Measurements from ENCODE around the gene IFT172.
"Not testable (repeated sequence)": the region's sequence is repeated elsewhere in the genome, so short reads cannot be mapped to it uniquely, and the experiment has no call there.

IFT172 gene, protein sequence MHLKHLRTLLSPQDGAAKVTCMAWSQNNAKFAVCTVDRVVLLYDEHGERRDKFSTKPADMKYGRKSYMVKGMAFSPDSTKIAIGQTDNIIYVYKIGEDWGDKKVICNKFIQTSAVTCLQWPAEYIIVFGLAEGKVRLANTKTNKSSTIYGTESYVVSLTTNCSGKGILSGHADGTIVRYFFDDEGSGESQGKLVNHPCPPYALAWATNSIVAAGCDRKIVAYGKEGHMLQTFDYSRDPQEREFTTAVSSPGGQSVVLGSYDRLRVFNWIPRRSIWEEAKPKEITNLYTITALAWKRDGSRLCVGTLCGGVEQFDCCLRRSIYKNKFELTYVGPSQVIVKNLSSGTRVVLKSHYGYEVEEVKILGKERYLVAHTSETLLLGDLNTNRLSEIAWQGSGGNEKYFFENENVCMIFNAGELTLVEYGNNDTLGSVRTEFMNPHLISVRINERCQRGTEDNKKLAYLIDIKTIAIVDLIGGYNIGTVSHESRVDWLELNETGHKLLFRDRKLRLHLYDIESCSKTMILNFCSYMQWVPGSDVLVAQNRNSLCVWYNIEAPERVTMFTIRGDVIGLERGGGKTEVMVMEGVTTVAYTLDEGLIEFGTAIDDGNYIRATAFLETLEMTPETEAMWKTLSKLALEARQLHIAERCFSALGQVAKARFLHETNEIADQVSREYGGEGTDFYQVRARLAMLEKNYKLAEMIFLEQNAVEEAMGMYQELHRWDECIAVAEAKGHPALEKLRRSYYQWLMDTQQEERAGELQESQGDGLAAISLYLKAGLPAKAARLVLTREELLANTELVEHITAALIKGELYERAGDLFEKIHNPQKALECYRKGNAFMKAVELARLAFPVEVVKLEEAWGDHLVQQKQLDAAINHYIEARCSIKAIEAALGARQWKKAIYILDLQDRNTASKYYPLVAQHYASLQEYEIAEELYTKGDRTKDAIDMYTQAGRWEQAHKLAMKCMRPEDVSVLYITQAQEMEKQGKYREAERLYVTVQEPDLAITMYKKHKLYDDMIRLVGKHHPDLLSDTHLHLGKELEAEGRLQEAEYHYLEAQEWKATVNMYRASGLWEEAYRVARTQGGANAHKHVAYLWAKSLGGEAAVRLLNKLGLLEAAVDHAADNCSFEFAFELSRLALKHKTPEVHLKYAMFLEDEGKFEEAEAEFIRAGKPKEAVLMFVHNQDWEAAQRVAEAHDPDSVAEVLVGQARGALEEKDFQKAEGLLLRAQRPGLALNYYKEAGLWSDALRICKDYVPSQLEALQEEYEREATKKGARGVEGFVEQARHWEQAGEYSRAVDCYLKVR (N-terminal part only)

GRCh38 chr2:27489498-27490397 is at the start of gene IFT172:
Gene IFT172 (minus strand): TSS chr2:27489743. CDS start chr2:27489653, 90 bp downstream.
- no peak for DNase-seq

DNA sequence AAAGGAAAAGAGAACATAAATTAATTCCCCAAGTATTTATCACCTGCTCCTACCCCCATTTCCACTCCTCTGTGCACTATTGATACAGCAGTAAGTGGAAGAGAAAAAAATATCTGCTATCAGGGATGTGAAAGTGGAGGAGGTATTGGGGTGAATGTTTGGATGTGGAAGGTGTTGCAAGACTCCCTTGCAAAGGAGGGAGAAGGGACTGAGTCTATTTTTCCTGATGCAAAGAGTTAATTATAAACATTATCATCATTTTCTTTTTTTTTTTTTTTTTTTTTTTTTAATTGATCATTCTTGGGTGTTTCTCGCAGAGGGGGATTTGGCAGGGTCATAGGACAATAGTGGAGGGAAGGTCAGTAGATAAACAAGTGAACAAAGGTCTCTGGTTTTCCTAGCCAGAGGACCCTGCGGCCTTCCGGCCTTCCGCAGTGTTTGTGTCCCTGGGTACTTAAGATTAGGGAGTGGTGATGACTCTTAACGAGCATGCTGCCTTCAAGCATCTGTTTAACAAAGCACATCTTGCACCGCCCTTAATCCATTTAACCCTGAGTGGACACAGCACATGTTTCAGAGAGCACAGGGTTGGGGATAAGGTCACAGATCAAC is 49.4 kb upstream of the IFT172 start:
- DNase-seq, result not testable (repeated sequence)

DNA sequence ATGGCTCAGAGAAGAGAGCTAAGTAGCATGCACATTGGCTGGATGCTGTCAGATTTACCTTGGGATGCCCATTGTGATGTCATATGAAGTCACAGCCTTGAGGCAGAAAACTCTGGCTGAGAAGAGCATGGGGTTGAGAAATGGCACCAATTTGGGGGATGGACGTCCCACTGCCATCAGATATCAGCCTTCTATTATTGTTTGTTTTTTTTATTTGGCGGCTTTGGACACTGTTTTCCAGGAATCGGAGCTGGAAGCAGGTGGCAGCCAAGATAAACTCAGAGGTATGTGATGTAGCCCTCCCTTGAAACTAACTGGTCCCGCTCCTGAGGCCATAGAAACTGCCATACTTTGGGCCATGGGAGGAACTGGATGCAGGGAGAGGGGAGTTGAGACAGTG is 47.7 kb upstream of the IFT172 start:
- no peak for DNase-seq

DNA sequence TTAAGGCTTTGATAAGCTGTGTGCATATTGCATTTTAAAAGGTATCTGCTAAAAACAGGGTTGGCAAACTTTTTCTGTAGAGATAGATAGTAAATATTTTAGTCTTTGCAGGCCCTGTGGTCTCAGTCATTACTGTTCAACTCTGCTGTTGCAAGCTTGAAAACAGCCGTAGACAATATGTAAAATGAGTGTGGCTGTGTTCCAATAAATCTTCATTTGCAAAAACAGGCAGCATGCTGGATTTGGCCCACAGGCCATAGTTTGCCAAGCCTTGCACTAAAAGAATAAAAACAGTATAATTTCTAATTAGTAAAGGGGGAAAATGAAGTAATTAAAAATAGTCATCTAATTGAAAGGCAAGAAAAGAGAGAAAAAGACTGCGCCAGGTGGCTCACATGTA is 42.4 kb upstream of the IFT172 start:
- DNase-seq, result no peak

GRCh38 chr2:27527182-27527581 is 37.6 kb upstream of the IFT172 start:
- DNase-seq, result no peak

DNA sequence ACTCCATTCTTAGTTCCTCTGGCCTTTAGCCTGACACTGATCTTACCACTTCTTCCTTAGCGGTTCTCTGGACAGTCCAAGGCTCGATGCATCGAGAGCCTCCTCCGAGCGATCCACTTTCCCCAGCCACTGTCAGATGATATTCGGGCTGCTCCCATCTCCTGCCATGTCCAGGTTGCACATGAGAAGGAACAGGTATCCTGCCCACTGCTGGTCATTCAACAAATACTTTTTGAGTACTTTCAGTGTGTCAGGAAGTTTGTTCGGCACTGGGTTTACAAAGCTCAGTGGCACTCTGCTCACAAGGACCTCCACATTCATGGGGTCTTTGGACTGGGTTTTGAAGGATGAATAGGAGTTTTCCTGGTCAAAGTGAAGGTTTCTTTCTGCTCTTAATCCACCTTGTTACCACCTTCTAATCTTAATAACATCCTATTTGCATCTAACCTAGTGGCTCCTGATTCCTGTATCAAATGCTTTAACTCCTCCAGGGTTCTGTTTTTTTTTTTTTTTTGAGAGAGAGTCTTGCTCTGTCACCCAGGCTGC is 32.9 kb upstream of the IFT172 start:
- no peak for DNase-seq

- DNase-seq, result no peak
These were observed 30.8 kb upstream of the IFT172 start for GRCh38 chr2:27520316-27520715.

- no peak for DNase-seq
These were observed 29.2 kb upstream of the IFT172 start for GRCh38 chr2:27518782-27519113.

DNA sequence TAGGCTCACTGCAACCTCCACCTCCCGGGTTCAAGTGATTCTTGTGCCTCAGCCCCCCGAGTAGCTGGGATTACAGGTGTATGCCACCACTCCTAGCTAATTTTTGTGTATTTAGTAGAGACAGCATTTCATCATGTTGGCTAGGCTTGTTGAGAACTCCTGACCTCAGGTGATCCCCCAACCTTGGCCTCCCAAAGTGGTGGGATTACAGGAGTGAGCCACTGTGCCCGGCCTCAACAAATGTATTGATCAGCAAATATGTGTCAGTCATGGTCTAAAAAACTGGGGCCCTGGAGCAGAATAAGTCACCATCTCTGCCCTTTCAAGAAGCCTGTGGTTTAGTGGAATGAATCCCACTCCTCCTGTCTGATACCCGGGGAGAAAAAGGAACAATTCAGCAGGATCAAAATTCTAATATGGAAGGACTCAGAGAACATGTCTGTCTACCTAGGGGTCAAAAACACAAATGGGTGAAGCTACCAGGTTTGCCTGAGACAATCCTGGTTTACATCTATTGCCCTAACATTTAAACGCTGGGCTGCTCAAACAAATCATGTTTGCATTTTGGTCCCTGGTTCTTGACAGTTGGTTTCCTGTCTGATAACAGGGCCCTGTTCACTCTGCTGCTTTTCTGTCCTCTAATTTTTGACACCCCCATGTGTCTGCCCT is 28.7 kb upstream of the IFT172 start:
- no peak for DNase-seq

- DNase-seq, result no peak
These were observed 19.8 kb upstream of the IFT172 start for GRCh38 chr2:27509326-27509725.

- DNase-seq, result no peak
These were observed 17.8 kb upstream of the IFT172 start for GRCh38 chr2:27507293-27507692.

- no peak for DNase-seq
These were observed 17.0 kb upstream of the IFT172 start for GRCh38 chr2:27506587-27506986.

GRCh38 chr2:27502142-27502541 is 12.6 kb upstream of the IFT172 start:
- DNase-seq, result no peak

- DNase-seq, result no peak
These were observed 11.5 kb upstream of the IFT172 start for GRCh38 chr2:27501042-27501441.

DNA sequence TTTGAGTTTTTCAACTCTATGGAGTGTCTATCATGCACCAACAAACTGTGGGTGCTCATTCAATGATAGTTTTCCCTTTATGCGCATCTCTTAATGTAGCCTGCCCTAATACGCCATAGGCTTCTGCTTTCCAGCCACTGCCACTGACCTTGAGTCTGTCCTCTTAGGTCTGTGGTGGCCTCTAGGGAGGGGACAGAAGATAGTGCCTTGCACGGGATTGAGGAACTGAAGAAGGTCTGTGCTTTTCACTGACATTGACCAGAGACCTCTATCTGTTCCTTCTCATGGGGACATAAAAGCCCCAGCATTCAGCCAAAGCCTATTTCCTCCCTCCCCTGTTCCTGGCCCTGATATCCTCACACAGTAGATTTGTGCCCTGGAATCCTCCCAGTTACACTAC is 9.4 kb upstream of the IFT172 start:
- DNase-seq, result no peak

GRCh38 chr2:27497288-27497627 is 7.7 kb upstream of the IFT172 start:
- DNase-seq, result no peak

- no peak for DNase-seq
These were observed 7.1 kb upstream of the IFT172 start, which contains the start of gene GCKR for GRCh38 chr2:27496357-27497287. Gene GCKR (plus strand): TSS chr2:27496839. CDS start chr2:27496905, 66 bp downstream.

- no peak for DNase-seq
These were observed 6.4 kb upstream of the IFT172 start for GRCh38 chr2:27495840-27496356.

DNA sequence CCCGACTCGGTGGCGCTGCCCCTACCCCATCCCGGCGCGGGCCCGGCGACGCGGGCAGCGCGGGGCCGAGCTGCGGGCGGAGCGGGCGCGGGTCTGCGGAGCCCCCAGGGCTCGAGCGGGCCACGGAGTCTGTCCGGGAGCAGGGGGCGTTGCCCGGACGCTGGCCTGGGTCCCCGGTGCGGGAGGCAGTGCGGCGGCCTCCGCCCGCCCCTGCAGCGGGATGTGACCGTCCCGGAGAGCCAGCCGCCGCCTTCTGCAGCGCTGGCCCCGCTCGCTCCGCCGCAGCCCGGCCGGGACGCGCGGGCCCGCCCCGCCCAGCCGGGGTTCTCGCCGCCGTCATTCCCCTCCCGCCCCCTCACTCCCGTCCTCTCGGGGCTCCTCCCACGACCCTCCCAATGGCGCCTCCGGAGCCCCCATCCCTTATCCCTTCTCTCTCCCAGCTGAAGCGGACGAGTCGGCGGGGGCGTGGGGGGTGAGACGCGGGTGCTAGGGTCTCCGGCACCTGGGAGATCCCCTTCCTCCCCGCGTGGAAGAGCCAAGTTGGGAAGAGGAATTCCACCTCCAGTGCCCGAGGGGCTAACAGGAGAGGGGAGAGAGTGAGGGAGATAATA is 5.5 kb upstream of the IFT172 start, which contains the start of gene FNDC4:
TSS of gene FNDC4 (minus strand) at position 257 of the 611 bp plus-strand sequence. CDS start 521 bp downstream, outside the sequence.
- DNase-seq, result no peak
